Liver (tissue), 9 donors: ENCODE measurements around the gene ADAM19. TPM values are rescaled to one million over a fixed set of nuclear protein-coding genes. Genes with fewer than 3 reads are reported as not detected.

Experiments
- DNase-seq: peaks from one replicate; pipeline ENCODE4 v3.0.0-alpha.2; 2017; ENCODE audit warnings: low spot score
- H3K27ac ChIP-seq, 2 donors: one replicate each; pipeline ENCODE4 v1.7.0; 2013; ENCODE audit warnings: inconsistent platforms in 2 of 2, low read length in 2 of 2, control low read depth in 1 of 2, low read depth in 1 of 2, mild to moderate bottlenecking in 1 of 2
- H3K27me3 ChIP-seq, 4 donors: one replicate each; pipeline versions ENCODE4 v1.6.1 to v1.7.0; 2013; ENCODE audit warnings: low read length in 3 of 4, inconsistent platforms in 1 of 4, mild to moderate bottlenecking in 1 of 4, moderate library complexity in 1 of 4; ENCODE audit not compliant: control insufficient read depth in 4 of 4, insufficient read depth in 4 of 4
- H3K36me3 ChIP-seq, 4 donors: one replicate each; pipeline versions ENCODE4 v1.6.1 to v1.7.0; 2013; ENCODE audit warnings: low read length in 3 of 4, mild to moderate bottlenecking in 3 of 4, low read depth in 1 of 4, moderate library complexity in 1 of 4; ENCODE audit not compliant: control insufficient read depth in 4 of 4, insufficient read depth in 3 of 4
- H3K4me1 ChIP-seq, 4 donors: one replicate each; pipeline versions ENCODE4 v1.6.1 to v1.7.0; 2013; ENCODE audit warnings: low read length in 3 of 4, mild to moderate bottlenecking in 3 of 4, moderate library complexity in 1 of 4; ENCODE audit not compliant: control insufficient read depth in 4 of 4, insufficient read depth in 4 of 4
- H3K4me3 ChIP-seq, 3 donors: one replicate each; pipeline versions ENCODE4 v1.6.1 to v1.7.0; 2013; ENCODE audit warnings: low read length in 3 of 3, control low read depth in 1 of 3, low read depth in 1 of 3, mild to moderate bottlenecking in 1 of 3
- H3K9ac ChIP-seq, 2 donors: one replicate each; pipeline ENCODE4 v1.7.0; 2013; ENCODE audit warnings: low read length in 2 of 2, mild to moderate bottlenecking in 2 of 2, moderate library complexity in 2 of 2, control low read depth in 1 of 2, low read depth in 1 of 2
- H3K9me3 ChIP-seq, 4 donors: one replicate each; pipeline versions ENCODE4 v1.6.1 to v1.7.0; 2013; ENCODE audit warnings: low read length in 3 of 4; ENCODE audit not compliant: control insufficient read depth in 4 of 4
- EGR1 ChIP-seq, 2 donors: IDR thresholded peaks; 2 replicates each; pipeline ENCODE4 v1.6.1; 2016 to 2018; ENCODE audit warnings: antibody characterized with exemption in 2 of 2, low read depth in 2 of 2
- FOXA1 ChIP-seq: IDR thresholded peaks from 2 replicates; pipeline ENCODE4 v1.6.1; 2016; ENCODE audit warnings: antibody characterized with exemption
- FOXA2 ChIP-seq: IDR thresholded peaks from 2 replicates; pipeline ENCODE4 v1.6.1; 2016; ENCODE audit warnings: antibody characterized with exemption
- HNF4A ChIP-seq, 2 donors: conservative IDR thresholded peaks; 2 replicates each; pipeline ENCODE4 v1.6.1; 2016; ENCODE audit warnings: antibody characterized with exemption in 2 of 2, mild to moderate bottlenecking in 2 of 2
- HNF4G ChIP-seq: IDR thresholded peaks from 2 replicates; pipeline ENCODE4 v1.6.1; 2016; ENCODE audit warnings: antibody characterized with exemption
- JUND ChIP-seq, 2 donors: IDR thresholded peaks; 2 replicates each; pipeline ENCODE4 v1.6.1; 2016; ENCODE audit warnings: antibody characterized with exemption in 2 of 2
- NR2F2 ChIP-seq: IDR thresholded peaks from 2 replicates; pipeline ENCODE4 v1.6.1; 2016; ENCODE audit warnings: antibody characterized with exemption
- RAD21 ChIP-seq, 2 donors: IDR thresholded peaks; 2 replicates each; pipeline ENCODE4 v1.6.1; 2016; ENCODE audit warnings: antibody characterized with exemption in 2 of 2, mild to moderate bottlenecking in 2 of 2
- RXRA ChIP-seq, 2 donors: IDR thresholded peaks; 2 replicates each; pipeline ENCODE4 v1.6.1; 2017 to 2018; ENCODE audit warnings: antibody characterized with exemption in 2 of 2, mild to moderate bottlenecking in 1 of 2
- SP1 ChIP-seq: IDR thresholded peaks from 2 replicates; pipeline ENCODE4 v1.6.1; 2018; ENCODE audit warnings: antibody characterized with exemption, mild to moderate bottlenecking
- TAF1 ChIP-seq: conservative IDR thresholded peaks from 2 replicates; pipeline ENCODE4 v1.6.1; 2016; ENCODE audit warnings: antibody characterized with exemption, mild to moderate bottlenecking
- WGBS: extraction: QIAGEN DNeasy Blood & Tissue Kit; methylation state at CpG from one replicate; pipeline ENCODE4 v1.1.7; 2013; 5-methylcytosine and 5-hydroxymethylcytosine counted together
- polyA plus RNA-seq, 2 donors: library from polyadenylated mRNA; stranded (reverse) in 1 of 2; unstranded in 1 of 2; fragments of 200-250 nt in 1 of 2; fragments of >200 nt in 1 of 2; fragmentation: Nextera tagmentation in 1 of 2; extraction: Ambion mirVana in 1 of 2; gene quantifications; one replicate each; pipeline versions ENCODE4 v1.2.1 to v1.2.3, GENCODE V29; 2013 to 2015
- total RNA-seq, 2 donors: library from RNA; depleted of rRNA; stranded (reverse); fragments of >200 nt; gene quantifications; one replicate each; pipeline ENCODE4 v1.2.3, GENCODE V29; 2014
- TF ChIP-seq, protein P1 (sequence below): fragments of 150-350 bp; IDR thresholded peaks from 2 replicates; pipeline ENCODE4 v1.5.1; 2017; ENCODE audit warnings: improper control_type of control experiment, low read depth, low read length; ENCODE audit not compliant: missing input control
- TF ChIP-seq, protein P2 (sequence below): IDR thresholded peaks from 2 replicates; pipeline ENCODE4 v1.6.1; 2016; ENCODE audit warnings: antibody characterized with exemption
- TF ChIP-seq, protein P3 (sequence below): IDR thresholded peaks from 2 replicates; pipeline ENCODE4 v1.6.1; 2016; ENCODE audit warnings: antibody characterized with exemption, mild to moderate bottlenecking
- TF ChIP-seq, protein P4 (sequence below): IDR thresholded peaks from 2 replicates; pipeline ENCODE4 v1.6.1; 2016; ENCODE audit warnings: antibody characterized with exemption
- donor health status: healthy.
- donor health status: healthy.
- donor health status: healthy.
- donor health status: healthy.
- donor health status: healthy.

Gene ADAM19
- total and polyA plus RNA-seq, 4 donors: 2.4 to 7.1 (median 2.9) TPM

DNA sequence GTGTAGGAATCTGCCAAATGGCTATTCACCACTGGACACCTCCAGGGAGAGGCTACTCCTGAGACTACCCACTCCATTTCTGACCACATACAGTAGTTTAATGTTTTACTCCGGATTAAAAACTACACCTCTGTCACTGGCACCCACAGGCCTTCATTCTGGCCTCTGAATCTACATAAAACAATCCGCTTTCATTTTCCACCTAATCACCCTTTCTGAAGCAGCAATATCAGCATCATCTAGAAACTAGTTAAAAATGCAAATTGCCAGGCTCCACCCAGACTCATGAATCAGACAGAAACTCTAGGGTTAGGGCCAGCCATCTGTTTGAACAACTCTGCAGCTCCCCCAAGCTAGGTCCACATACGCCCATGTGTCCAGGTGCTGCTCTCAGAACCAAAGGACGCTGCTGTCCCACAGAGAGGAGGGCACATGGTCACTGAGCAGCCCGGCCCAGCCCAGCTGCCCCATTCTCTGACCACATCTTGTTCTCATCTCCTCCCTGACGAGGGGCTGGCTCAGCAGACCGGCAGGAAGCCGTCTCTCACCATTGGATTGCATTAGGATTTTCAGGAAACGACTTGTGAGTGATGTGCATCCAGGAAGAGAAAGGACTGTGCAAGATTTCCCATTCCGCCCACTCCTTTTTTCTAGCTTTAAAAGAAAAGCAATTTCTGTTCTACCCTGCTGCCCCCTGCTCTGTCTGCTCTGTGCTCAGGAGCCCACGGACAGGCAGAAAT, 34.7 kb downstream of the ADAM19 start:
- H3K27ac ChIP-seq: peak overlapping the region; percentile 33 to 41
- no peak overlapping the region for H3K4me3 ChIP-seq
- 65% methylated on average over 11 of the region's 11 CpGs for WGBS
- peaks cover 0 to 3% (median 3%) of the 10 kb centered on the region in 4 donors for H3K36me3 ChIP-seq
- TF ChIP-seq SP1 (peak; percentile 18), RAD21 (IDR thresholded peaks at IDR 0.05) (peak in 1 of 2 donors; percentile 24), NR2F2 (peak; percentile 20), FOXA1 (no peak), HNF4G (no peak), EGR1 (IDR thresholded peaks at IDR 0.05; ENCODE audit: low read depth in 2 of 2) (no peak), HNF4A (conservative IDR thresholded peaks at IDR 0.05) (no peak), FOXA2 (no peak)
- TF ChIP-seq, protein P1, sequence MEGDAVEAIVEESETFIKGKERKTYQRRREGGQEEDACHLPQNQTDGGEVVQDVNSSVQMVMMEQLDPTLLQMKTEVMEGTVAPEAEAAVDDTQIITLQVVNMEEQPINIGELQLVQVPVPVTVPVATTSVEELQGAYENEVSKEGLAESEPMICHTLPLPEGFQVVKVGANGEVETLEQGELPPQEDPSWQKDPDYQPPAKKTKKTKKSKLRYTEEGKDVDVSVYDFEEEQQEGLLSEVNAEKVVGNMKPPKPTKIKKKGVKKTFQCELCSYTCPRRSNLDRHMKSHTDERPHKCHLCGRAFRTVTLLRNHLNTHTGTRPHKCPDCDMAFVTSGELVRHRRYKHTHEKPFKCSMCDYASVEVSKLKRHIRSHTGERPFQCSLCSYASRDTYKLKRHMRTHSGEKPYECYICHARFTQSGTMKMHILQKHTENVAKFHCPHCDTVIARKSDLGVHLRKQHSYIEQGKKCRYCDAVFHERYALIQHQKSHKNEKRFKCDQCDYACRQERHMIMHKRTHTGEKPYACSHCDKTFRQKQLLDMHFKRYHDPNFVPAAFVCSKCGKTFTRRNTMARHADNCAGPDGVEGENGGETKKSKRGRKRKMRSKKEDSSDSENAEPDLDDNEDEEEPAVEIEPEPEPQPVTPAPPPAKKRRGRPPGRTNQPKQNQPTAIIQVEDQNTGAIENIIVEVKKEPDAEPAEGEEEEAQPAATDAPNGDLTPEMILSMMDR: no peak
- H3K9me3 ChIP-seq: no peaks in the 10 kb centered on the region
- no peaks in the 10 kb centered on the region for H3K27me3 ChIP-seq
- H3K4me1 ChIP-seq: peaks cover 6 to 14% (median 10%) of the 10 kb centered on the region in 4 donors
- H3K9ac ChIP-seq: no peak overlapping the region
- no peak for DNase-seq

DNA sequence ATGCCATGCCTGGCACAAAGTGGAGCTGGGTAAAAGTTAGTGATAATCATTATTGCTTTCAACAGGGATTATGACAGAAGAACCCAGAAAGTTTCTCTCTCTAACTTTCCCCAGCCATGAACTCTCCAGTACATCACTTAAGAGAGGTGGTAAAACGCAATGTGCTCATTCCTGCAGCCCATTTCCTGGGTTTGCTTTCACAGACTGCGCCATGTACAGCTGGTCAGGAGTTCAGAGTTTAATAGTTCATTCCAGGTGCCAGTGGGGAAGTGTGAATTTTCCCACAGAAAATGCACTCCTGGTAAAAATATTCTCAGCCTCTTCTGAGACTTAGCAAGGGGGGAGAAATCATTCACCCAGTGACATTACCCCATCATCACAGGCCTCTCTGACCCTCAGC, 35.5 kb downstream of the ADAM19 start:
- TF ChIP-seq HNF4A (conservative IDR thresholded peaks at IDR 0.05) (peak; percentile 65 to 69), TAF1 (no peak), SP1 (peak; percentile 25), RAD21 (IDR thresholded peaks at IDR 0.05) (peak in 1 of 2 donors; percentile 39), RXRA (IDR thresholded peaks at IDR 0.05) (peak; percentile 75 to 92)
- Histone ChIP-seq H3K9me3 (no peaks in the 10 kb centered on the region), H3K36me3 (peaks cover 0 to 3% (median 3%) of the 10 kb centered on the region in 4 donors), H3K4me1 (peaks cover 6 to 20% (median 13%) of the 10 kb centered on the region in 4 donors), H3K9ac (no peak overlapping the region), H3K4me3 (no peak overlapping the region), H3K27me3 (no peaks in the 10 kb centered on the region), H3K27ac (peak overlapping the region; percentile 33 to 41)
- DNase-seq: no peak
- 59% methylated on average over 2 of the region's 2 CpGs for WGBS

DNA sequence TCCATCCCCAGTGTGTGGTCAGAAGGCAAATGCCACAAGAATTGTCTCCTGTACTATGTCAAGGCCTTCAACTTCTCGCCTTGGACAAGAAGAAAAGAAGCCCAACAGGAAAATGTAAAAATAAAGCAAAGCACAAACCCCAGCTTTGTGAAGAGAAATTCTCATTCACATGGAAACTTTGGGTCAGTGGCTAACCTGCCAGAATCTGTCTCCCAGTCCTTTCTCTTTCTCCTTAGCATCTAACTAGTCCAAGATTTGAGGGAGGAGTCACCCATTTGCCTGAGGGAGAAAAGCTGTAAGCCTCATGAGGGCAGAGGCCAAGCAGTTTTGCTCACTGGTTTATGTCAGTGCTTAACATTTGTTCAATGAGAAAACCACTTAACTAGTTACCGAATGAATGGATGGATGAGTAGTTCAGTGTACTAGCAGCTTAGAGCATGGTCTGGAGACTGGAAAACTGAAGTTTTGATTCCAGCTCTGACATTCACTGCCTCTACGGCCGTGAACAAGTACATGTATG, 36.0 kb downstream of the ADAM19 start:
- Histone ChIP-seq H3K27ac (peak overlapping the region in 1 of 2 donors; percentile 41), H3K4me1 (peaks cover 6 to 23% (median 14%) of the 10 kb centered on the region in 4 donors), H3K9ac (no peak overlapping the region), H3K36me3 (peaks cover 0 to 7% (median 3%) of the 10 kb centered on the region in 4 donors), H3K9me3 (no peaks in the 10 kb centered on the region), H3K27me3 (no peaks in the 10 kb centered on the region), H3K4me3 (no peak overlapping the region)
- no peak for DNase-seq
- 93% methylated on average over 4 of the region's 4 CpGs for WGBS
- TF ChIP-seq, protein P2, sequence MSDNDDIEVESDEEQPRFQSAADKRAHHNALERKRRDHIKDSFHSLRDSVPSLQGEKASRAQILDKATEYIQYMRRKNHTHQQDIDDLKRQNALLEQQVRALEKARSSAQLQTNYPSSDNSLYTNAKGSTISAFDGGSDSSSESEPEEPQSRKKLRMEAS: no peak
- TF ChIP-seq NR2F2 (no peak), HNF4G (no peak), FOXA1 (no peak), RXRA (IDR thresholded peaks at IDR 0.05) (no peak), FOXA2 (no peak), EGR1 (IDR thresholded peaks at IDR 0.05; ENCODE audit: low read depth in 2 of 2) (no peak), JUND (IDR thresholded peaks at IDR 0.05) (no peak), HNF4A (conservative IDR thresholded peaks at IDR 0.05) (no peak), RAD21 (IDR thresholded peaks at IDR 0.05) (no peak), TAF1 (no peak)
- TF ChIP-seq, protein P3, sequence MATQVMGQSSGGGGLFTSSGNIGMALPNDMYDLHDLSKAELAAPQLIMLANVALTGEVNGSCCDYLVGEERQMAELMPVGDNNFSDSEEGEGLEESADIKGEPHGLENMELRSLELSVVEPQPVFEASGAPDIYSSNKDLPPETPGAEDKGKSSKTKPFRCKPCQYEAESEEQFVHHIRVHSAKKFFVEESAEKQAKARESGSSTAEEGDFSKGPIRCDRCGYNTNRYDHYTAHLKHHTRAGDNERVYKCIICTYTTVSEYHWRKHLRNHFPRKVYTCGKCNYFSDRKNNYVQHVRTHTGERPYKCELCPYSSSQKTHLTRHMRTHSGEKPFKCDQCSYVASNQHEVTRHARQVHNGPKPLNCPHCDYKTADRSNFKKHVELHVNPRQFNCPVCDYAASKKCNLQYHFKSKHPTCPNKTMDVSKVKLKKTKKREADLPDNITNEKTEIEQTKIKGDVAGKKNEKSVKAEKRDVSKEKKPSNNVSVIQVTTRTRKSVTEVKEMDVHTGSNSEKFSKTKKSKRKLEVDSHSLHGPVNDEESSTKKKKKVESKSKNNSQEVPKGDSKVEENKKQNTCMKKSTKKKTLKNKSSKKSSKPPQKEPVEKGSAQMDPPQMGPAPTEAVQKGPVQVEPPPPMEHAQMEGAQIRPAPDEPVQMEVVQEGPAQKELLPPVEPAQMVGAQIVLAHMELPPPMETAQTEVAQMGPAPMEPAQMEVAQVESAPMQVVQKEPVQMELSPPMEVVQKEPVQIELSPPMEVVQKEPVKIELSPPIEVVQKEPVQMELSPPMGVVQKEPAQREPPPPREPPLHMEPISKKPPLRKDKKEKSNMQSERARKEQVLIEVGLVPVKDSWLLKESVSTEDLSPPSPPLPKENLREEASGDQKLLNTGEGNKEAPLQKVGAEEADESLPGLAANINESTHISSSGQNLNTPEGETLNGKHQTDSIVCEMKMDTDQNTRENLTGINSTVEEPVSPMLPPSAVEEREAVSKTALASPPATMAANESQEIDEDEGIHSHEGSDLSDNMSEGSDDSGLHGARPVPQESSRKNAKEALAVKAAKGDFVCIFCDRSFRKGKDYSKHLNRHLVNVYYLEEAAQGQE: no peak
- TF ChIP-seq, protein P4, sequence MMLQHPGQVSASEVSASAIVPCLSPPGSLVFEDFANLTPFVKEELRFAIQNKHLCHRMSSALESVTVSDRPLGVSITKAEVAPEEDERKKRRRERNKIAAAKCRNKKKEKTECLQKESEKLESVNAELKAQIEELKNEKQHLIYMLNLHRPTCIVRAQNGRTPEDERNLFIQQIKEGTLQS: no peak
- TF ChIP-seq, protein P1: no peak
